ENCODE measurements around the gene USP4.
"Not testable (repeated sequence)": the region's sequence is repeated elsewhere in the genome, so short reads cannot be mapped to it uniquely, and the experiment has no call there.

DNA sequence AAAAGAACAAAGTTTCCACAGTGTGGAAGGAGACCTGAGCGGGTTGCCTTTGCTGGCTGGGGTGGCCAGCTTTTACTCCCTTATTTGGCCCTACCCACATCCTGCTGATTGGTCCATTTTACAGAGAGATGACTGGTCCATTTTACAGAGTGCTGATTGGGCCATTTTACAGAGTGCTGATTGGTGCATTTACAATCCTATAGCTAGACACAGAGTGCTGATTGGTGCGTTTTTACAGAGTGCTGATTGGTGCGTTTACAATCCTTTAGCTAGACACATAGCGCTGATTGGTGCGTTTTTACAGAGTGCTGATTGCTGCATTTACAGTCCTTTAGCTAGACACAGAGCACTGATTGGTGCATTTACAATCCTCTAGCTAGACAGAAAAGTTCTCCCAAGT is 111.0 kb downstream of the USP4 start:
- TF ChIP-seq, protein P1, sequence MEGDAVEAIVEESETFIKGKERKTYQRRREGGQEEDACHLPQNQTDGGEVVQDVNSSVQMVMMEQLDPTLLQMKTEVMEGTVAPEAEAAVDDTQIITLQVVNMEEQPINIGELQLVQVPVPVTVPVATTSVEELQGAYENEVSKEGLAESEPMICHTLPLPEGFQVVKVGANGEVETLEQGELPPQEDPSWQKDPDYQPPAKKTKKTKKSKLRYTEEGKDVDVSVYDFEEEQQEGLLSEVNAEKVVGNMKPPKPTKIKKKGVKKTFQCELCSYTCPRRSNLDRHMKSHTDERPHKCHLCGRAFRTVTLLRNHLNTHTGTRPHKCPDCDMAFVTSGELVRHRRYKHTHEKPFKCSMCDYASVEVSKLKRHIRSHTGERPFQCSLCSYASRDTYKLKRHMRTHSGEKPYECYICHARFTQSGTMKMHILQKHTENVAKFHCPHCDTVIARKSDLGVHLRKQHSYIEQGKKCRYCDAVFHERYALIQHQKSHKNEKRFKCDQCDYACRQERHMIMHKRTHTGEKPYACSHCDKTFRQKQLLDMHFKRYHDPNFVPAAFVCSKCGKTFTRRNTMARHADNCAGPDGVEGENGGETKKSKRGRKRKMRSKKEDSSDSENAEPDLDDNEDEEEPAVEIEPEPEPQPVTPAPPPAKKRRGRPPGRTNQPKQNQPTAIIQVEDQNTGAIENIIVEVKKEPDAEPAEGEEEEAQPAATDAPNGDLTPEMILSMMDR (IDR thresholded peaks at IDR 0.05; ENCODE audit: low read depth, low read length) = not testable (repeated sequence)
- TF ChIP-seq POLR2A (IDR thresholded peaks at IDR 0.05; ENCODE audit: extremely low read depth, insufficient read length) = not testable (repeated sequence)

Measured in NB4 (cell line).